22Rv1 (cell line): ENCODE measurements around the gene TMEM131.

Experiments
- ZFX ChIP-seq: fragments of 450-650 bp; IDR thresholded peaks from 2 replicates; pipeline ENCODE4 v1.6.1; 2017; ENCODE audit warnings: antibody characterized with exemption, borderline replicate concordance
- TF ChIP-seq, protein P1 (sequence below): fragments of 450-650 bp; IDR thresholded peaks from 2 replicates; pipeline ENCODE4 v1.5.1; 2017; ENCODE audit warnings: mild to moderate bottlenecking

DNA sequence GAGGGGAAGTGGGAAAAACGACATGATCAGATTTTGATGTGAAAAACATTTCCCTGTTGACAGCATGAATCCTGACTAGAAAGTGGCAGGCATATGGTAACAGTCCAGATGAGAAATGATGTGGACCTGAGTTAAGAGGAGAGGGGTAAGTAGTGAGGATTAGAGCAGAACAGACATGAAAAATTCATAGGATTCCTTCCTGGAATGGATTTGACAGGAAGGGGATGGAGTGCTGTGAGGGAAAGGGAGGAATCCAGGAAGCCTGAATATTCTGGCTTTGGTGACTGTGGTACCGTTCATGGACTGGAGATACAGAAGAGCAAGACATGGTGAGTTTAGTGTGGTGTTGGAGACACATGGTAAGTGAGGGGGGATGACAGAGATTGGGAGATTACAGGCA, 115.4 kb downstream of the TMEM131 start:
- TF ChIP-seq, protein P1, sequence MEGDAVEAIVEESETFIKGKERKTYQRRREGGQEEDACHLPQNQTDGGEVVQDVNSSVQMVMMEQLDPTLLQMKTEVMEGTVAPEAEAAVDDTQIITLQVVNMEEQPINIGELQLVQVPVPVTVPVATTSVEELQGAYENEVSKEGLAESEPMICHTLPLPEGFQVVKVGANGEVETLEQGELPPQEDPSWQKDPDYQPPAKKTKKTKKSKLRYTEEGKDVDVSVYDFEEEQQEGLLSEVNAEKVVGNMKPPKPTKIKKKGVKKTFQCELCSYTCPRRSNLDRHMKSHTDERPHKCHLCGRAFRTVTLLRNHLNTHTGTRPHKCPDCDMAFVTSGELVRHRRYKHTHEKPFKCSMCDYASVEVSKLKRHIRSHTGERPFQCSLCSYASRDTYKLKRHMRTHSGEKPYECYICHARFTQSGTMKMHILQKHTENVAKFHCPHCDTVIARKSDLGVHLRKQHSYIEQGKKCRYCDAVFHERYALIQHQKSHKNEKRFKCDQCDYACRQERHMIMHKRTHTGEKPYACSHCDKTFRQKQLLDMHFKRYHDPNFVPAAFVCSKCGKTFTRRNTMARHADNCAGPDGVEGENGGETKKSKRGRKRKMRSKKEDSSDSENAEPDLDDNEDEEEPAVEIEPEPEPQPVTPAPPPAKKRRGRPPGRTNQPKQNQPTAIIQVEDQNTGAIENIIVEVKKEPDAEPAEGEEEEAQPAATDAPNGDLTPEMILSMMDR = no peak
- TF ChIP-seq ZFX = no peak
